Esophagus mucosa (tissue), 1 donor: ENCODE measurements around the gene SMOC2. TPM values are rescaled to one million over a fixed set of nuclear protein-coding genes. Genes with fewer than 3 reads are reported as not detected.
"Not testable (repeated sequence)": the region's sequence is repeated elsewhere in the genome, so short reads cannot be mapped to it uniquely, and the experiment has no call there.

Source experiments
- ATAC-seq: fragments of 200-7000 bp; cut with Tn5 transposase; one replicate; pipeline ENCODE4 v1.9.1; 2020
- total RNA-seq: library from RNA; stranded (reverse); gene quantifications from one replicate; pipeline ENCODE4 v1.2.4, GENCODE V29; 2023
- donor health status: DM: yes; HTN: yes; CAD: no.

SMOC2 gene
- total RNA-seq, 1 donor from 2014 or later: 1.9 TPM

DNA sequence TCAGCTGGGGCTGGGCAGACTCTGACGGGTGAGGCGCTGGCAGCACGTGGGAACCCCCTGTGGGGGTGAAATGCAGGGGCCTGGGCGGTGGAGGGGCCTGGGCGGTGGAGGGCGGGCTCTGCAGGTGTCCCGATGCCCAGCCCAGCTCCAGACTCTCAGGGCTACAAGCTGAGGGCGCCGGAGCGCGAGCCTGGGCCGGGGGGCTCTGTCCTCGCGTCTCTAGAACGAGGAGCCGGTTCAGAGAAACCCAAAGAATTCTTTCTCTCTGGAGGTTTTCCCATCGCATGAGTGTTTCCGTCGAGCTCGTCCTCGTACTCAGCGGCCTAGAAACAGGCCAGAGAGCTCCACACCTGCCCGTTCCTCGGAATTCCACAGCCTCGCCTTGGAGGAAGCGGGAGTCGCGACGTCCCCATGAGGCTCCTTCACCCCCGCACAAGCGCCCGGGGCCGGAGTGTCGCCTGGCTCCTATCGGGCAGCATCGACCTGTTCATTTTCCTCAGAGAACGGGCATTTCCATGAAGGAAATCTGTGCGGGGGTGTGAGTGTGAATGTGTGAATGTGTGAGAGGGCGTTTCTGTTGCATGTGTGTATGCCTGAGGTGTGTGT is 76.9 kb downstream of the SMOC2 start:
- no peak for ATAC-seq

DNA sequence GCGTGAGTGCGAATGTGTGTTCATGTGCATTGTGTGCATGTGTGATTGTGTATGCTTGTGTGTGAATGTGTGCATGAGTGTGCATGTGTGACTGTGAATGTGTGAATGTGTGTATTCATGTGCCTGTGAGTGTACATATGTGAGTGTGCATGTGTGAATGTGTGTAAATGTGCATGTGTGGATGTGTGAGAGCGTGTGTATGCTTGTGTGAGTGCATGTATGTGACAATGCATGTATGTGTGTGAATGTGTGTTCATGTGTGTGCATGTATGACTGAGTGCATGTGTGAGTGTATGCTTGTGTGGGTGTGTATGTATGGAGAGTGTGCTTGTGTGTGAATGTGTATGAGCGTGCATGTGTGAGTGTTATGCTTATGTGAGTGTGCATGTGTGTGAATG is 77.4 kb downstream of the SMOC2 start:
- ATAC-seq: no peak

DNA sequence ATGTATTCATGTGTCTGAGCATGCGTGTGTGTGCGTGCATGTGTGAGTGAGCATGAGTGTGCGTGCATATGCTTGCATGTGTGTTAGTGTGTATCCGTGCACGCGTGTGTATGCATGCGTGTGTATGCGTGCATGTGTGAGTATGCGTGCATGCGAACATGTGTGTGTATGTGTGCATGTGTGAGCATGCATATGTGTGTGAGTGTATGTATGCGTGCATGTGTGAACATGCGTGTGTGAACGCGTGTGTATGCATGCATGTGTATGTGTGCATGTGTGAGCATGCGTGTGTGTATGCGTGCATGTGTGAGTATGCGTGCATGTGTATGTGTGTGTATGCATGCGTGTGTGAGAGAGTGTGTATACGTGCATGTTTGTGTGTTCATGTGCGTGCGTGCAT is 77.9 kb downstream of the SMOC2 start:
- ATAC-seq: no peak

DNA sequence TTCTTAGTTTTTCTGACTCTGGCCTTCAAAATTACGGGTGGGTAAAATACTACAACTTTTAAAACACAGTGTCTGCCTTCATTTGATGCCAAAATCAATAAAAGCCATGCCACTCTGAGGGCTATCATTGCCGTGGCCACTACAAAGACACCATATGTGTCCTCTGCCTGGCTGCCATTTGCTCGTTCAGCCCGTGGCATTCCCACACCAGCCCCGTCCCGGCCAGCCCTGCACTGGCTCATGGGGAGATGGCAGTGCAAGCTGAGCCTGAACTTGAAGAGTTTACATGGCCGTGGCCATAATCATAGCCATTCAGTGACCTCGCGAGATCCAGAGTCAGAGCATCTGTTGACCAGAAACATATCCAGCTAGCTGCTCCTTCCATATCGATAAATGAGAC is 79.2 kb downstream of the SMOC2 start:
- ATAC-seq: no peak

DNA sequence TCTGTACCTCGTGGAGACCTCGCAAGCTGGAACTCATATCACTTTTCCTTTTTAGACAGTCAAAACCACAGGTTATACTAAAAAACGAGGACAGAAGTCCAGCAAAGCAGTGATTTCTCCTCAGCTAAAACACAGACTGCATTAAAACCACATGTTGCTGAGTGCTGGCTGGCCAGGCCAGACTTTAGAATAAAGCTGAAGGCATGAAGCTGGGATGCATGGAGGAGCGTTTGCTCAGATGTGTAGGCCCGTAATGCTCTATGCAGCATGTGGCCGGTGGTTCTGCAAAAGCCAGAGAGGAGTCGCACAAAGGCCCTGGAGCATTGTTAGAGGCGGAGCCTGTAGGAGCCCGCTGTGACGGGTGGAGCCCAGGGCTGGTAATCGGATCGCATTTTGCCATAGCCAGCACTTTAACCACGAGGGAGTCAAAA is 83.6 kb downstream of the SMOC2 start:
- no peak for ATAC-seq

DNA sequence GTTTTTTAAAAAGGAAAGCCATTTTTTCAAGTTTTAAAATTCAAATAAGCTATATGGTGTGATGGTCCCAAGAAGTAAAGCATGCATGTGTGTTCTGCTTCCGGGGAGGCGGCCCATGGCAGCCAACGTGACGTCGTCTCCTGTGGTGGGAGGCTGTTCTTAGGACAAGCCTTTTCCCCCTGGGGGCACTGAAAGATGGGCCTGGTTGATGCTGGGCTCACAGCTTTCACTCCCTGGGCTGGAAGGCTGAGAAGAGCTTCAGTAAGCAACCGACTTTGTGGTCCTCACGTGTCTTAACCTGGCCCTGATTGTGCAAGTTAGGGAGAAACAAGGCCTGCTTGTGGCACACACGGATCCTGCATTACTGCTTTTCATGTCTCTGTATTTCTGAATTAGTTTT is 84.1 kb downstream of the SMOC2 start:
- ATAC-seq: no peak

- ATAC-seq: no peak
Observed at GRCh38 chr6:168525926-168526630, 85.1 kb downstream of the SMOC2 start.

DNA sequence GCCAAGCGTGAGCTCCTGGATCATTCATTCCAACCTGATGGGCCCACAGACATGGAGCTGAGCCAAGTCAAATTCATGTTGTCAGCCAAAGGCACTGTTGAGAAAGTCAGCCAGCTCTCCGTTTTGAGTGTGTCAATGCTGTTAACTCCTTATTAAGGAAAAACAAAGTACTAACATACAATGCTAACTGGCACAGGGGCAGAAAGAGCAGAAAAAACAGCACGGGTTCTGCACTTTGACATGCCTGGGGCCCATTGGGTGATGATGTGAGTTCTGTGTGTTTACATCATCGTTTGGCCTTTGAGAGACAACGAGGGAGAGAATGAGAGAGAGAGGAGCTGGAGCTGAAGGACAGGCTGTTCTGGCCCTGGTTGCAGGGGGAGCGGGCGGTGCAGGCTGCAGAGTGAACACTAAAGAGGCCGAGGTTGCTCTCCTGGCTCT is 85.9 kb downstream of the SMOC2 start:
- ATAC-seq: no peak

- ATAC-seq: no peak
Observed at GRCh38 chr6:168527451-168528210, 86.6 kb downstream of the SMOC2 start.

DNA sequence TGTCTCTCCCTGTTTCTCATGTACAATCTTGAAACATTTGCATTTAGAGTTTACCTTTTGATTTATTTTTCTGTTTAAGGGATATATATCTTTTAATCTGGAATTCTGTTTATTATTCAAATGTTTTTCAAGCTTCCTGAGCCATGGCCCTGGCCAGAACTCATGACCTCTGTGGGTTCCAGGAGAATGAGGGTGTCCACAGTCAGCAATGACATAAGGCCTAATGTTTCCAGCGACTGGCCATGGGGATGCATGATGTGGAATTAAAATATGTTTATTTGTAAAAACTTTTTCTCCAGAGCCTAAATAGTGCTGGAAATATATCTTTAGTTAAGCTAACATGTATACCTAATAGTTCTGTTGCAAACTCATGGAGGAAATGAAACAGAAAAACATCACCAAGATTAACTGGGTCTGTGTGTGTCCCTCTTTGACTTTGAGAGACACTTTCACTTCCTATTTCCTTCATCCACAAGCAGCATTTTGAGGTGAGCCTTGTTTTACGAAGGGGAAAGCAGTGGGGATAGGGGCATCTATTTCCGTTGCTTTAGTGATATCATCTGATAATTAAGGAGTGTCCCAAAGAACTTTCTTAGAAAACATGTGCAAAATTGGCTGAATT is 87.6 kb downstream of the SMOC2 start:
- no peak for ATAC-seq

DNA sequence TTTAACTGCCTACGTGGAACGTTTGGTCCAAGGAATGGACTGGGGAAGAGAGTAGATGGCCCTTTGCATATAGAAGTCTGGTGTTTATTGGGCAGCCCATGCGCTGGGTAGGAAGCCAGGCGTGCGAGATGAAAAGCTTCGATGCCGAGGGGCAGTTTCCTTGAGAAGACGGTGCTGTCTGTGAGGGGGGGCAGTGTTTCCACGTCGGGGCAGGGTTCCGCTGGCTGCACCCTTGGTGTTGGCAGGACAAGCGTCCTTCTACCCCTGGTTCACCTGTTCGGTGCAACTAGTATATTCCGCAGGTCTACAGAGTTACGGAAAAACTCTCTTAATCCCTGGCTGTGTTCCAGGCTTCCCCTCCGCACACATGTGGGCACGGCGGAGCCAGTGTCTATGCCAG is 88.2 kb downstream of the SMOC2 start:
- ATAC-seq: no peak

DNA sequence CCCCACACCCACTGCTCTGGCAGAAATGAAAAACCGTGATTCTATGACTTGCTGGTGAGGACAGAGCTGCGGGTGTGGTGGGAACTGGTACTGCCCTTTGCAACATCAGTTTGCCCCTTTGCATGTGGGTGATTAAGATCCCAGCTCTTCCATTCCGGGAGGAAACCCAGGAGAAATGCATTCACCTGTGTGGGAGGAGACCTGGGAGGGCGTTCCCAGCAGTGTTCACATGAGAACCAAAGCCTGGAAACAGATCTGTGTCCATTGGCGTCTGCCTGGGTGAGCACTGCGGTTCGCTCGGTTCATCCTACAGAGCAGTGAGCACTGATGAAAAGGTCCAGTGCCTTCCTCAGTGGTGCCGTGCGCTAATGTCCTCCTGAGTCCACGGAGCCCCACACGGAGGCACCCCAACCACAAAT is 89.7 kb downstream of the SMOC2 start:
- ATAC-seq: no peak

GRCh38 chr6:168532070-168532469 is 91.1 kb downstream of the SMOC2 start:
- ATAC-seq: no peak

DNA sequence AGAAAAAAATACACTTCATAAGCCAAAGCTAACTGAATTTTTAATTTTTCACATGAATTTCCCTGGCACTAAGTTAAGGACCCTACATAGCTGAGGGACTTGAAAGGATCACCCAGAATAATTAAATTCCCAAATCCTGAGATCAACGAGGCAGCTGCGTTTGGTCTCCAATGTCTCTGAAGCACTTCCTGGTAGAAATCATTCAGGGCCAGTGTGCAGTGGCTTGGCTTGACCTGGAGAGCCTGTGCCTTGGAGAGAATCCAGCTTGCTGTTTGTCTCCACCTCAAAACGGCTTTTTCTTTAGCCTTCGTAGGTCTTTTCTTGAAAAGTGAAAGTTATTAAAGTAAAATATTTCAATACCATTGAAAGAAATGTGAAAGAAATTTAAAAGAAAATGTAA is 92.4 kb downstream of the SMOC2 start:
- no peak for ATAC-seq

- no peak for ATAC-seq
Observed at GRCh38 chr6:168534265-168534664, 93.3 kb downstream of the SMOC2 start.

DNA sequence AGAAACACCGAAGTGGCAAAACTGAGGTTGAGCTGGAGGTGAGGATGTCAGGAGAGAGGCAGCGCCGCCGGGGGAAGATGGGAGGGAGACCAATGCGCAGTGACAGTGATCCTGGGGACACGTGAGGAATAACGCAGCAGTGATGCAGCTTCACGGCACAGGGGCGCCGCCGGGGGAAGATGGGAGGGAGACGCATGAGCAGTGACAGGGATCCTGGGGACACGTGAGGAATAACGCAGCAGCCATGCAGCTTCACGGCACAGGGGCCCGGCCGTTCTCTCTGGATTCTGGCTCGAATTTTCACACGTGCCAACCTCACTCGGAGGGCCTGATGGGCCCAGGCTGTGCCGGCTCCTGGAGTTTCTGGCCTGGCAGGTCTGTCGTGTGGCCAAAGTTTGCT is 94.7 kb downstream of the SMOC2 start:
- no peak for ATAC-seq

GRCh38 chr6:168536196-168536595 is 95.2 kb downstream of the SMOC2 start:
- ATAC-seq: no peak

- no peak for ATAC-seq
Observed at GRCh38 chr6:168536665-168537539, 95.9 kb downstream of the SMOC2 start.

GRCh38 chr6:168537540-168537884 is 96.5 kb downstream of the SMOC2 start:
- no peak for ATAC-seq

DNA sequence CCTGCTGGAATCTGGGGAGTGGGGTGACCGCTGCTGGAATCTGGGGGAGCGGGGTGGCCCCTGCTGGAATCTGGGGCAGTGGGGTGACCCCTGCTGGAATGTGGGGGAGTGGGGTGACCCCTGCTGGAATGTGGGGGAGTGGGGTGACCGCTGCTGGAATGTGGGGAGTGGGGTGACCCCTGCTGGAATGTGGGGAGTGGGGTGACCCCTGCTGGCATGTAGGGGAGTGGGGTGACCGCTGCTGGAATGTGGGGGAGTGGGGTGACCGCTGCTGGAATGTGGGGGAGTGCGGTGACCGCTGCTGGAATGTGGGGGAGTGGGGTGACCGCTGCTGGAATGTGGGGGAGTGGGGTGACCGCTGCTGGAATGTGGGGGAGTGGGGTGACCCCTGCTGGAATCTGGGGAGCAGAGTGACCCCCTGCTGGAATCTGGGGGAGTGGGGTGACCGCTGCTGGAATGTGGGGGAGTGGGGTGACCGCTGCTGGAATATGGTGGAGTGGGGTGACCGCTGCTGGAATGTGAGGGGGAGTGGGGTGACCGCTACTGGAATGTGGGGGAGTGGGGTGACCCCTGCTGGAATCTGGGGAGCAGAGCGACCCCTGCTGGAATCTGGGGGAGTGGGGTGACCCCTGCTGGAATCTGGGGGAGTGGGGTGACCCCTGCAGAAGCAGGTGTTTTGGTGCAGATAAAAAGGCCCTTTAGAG is 97.4 kb downstream of the SMOC2 start:
- not testable (repeated sequence) for ATAC-seq

GRCh38 chr6:168538892-168539811 is 98.2 kb downstream of the SMOC2 start:
- ATAC-seq: no peak
